ENCODE data around the gene ANTXR1.

The ANTXR1 gene

GRCh38 chr2:69138793-69139459, 125.9 kb downstream of the ANTXR1 start:
- no peak for DNase-seq

DNA sequence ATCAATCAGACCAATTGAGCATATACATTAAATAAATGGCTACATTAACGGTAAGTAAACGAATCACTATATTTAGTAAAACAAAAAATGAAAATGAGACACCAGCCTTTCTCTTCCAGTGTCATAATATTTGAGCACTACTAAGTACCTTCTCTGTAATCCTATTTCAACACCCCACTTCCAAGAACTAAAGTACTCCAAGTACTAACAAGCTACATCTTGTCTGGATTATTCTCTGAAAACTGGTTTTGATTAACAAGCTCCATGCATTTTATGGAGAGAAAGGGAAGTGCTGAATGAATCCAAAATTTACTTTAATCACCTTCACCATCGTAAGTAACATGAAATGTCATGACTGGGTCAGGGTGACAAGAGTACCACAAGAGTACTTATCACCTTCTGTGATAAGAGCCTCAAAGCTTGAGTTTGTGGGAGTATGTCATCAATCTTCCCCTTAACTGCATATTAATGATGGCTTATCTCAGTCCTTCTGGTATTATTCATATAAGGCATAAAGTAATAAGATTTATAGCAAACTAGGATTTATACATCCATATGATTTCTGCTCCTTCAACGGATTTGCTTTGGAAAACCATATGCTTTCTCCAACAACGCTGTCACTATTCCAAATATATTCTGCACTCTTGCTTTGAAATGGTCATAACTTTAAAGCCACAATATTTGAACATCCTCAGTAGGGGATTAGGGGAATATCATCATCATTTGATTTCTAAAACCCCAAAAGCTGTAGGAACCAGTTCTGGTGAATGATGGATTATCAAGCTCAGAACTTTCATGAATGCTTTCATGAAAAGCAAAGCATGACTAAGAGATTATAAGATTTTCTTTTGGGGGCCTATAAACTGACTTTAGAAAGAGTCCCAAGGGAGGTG, 127.0 kb downstream of the ANTXR1 start:
- DNase-seq = no peak

GRCh38 chr2:69141061-69141460, 128.1 kb downstream of the ANTXR1 start:
- DNase-seq = no peak

GRCh38 chr2:69143748-69144360, 130.9 kb downstream of the ANTXR1 start:
- DNase-seq = no peak

- DNase-seq = no peak
Measured at GRCh38 chr2:69145204-69145603, 132.2 kb downstream of the ANTXR1 start.

- no peak for DNase-seq
Measured at GRCh38 chr2:69147841-69148533, 135.0 kb downstream of the ANTXR1 start.

GRCh38 chr2:69149631-69150215, 136.7 kb downstream of the ANTXR1 start:
- no peak for DNase-seq

- no peak for DNase-seq
Measured at GRCh38 chr2:69151931-69152330, 139.0 kb downstream of the ANTXR1 start.

DNA sequence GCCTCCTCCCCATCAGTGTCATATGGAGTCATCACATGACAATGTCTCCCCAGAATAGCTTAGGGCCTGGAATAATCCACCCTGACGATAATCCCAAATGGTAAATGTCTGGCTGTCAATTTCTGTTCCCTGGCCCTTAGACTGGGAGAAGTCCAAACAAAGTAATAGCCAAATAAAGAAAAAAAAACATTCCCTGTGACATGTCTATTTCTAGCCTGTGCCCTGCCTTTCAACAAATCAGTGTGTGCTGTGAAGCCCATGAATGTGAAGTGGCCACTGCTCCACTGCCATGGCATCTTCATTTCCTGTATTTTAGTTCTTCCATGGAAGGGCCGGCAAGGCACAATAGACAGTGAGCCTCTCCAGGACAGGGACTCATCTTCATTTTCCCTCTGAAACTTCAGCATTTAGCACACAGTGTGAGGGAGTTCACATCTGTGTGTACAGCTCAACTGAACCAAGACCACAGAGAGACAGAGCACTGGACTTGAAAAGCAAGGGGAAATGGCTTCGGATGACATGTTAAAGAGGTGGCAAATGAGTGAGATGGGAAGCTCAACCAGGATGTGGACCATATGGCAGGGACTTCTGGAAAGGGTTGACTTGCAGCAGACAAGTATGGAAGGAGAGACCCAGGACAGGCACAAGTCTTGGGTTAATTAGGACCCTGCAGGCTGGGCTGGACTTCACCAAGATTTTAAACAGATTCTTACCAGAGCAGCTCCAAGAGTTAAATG, 140.0 kb downstream of the ANTXR1 start:
- no peak for DNase-seq

DNA sequence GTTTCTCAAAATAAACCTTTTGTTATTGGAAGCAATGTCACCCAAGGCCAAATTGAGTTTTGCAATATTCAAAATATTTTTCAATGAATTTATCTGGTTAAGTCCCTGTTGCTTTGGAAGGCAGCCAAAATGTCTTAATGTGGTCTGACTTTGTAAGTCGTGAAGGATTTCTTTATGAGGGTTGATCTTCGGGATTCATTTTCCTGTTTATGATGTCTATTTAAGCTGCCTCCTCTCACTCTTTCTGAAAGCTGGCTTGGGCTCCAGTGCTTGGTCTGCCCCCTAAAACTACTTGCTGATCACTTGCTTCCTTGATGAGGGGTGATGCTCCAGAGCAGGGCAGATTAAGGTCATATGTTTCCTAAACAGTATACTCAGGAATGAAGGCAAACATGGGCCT, 141.1 kb downstream of the ANTXR1 start:
- no peak for DNase-seq

DNA sequence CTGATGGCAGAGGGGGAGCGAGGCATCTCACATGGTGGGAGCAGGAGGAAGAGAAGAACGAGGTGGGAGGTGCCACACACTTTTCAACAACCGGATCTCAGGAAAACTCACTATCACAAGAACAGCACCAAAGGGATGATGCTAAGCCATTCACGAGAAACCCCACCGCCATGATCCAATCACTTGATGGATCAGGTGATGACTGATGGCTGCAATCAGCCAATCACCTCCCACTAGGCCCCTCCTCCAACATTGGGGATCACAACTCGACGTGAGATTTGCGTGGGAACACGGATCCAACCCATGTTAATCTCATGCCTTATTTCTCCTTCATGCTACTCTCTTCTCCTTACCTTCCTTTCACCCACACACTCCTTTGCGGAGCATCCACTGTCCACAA, 143.6 kb downstream of the ANTXR1 start:
- no peak for DNase-seq

DNA sequence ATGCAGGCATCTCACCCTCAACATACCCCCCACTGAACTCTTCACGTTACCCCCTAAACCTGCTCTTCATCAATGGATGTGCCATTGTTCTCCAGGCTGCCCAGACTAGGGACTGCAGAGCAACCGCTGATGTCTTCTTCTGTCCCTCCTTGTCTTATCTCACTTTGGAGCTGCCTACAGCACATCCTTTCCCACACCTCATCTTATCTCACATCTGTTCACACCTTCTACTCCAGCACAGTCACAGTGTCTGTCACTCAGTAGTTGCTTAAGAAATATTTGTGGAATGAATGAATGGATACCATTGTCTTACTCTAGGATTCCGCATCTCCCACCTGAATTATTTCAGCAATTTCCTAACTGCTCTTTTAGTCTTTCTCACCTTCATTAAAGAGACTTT, 144.5 kb downstream of the ANTXR1 start:
- no peak for DNase-seq

DNA sequence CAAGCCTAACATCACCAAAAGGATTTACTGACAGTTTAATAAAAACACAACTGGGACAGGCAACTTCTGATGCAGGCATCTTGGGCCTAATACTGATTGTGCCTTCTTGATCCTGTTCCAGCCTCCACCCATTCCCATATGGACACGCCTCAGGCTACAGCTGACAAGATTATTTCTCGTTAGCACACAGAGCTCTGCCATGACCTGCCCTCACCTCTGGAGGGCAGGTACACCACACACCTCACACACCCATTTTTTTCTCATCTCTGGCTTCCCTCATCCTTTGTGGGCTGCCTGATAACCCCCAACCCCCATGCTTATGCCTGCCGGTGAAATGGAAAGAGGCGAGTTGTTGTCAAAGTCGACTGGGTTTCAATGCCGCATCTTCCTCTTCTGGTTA, 147.0 kb downstream of the ANTXR1 start:
- no peak for DNase-seq

DNA sequence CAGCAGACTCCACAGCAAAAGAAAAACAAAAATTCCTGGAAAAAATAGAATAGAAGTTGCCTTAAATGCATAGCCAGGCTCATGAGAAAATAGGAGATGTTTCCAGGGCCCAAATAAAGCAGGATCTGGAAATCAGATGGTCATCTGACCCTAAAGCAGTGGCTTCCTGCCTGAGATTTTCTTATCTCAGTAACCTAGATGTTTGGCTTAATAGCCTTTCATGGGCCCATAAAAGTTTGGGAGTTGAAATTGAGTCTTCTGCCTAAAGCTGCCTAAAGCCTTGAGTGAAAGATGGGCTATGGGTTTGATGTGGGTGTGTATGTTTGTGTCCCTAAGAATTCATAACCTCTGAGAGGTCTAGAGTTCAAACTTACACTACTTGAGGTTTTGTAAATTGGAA, 149.1 kb downstream of the ANTXR1 start:
- no peak for DNase-seq

- no peak for DNase-seq
Measured at GRCh38 chr2:69163109-69163508, 150.1 kb downstream of the ANTXR1 start.

- DNase-seq = no peak
Measured at GRCh38 chr2:69163556-69163955, 150.6 kb downstream of the ANTXR1 start.

GRCh38 chr2:69164061-69164778, 151.2 kb downstream of the ANTXR1 start:
- no peak for DNase-seq

DNA sequence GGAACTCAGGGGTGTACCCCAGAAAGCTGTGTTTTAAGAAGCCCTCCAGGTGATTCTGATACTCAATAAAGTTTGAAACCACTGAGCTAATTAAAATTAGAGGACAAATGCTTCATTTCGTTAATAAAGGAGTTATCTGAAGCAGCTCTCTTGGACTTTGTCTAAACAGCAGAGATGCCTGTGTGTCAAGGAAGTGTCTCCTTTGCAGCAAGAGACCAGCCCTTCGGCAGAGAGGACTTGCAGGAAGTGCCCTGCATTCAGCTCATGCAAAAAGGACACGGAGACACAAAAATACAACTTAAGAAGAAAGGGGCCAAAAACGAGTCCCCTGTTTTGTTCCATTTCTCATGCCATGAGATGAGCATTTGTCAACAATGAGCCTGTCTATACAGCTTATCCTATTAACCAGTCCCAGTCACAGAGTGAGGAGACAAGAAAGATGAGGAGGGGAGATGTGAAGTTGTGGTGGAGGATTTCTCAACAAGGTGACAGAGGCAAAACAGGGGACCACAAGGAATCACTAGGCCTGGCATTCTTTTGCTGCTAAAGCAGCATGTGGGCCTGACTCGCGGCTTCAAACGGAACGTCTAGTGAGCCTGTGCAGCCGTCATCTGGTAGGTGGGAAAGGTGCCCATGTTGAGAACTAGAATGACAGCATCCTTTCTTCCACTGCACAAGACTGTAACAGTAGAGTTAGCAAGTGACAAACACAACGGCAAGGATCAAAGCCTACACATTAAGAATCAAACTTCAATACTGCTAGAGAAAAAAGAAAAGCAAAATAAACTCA, 152.3 kb downstream of the ANTXR1 start:
- no peak for DNase-seq

DNA sequence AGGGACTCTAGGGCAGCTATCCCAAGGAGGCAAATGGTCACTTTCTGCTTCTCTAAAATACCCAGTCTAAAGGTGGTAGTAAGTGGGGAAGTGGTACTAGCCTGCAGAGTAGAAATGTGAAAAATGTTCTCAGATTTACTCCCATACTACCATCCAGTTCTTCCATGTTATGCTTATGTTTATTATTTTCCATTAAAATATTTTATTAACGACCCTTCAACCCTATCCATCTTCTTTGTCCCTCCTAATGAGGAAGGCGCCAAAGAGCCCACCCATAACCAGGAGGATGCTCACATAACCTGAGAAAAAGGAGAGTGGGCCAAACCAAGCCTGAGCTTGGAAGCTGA, 153.5 kb downstream of the ANTXR1 start:
- no peak for DNase-seq

GRCh38 chr2:69166812-69167468, 154.0 kb downstream of the ANTXR1 start:
- DNase-seq = no peak

Measured in activated CD8-positive, alpha-beta memory T cell treated with anti-CD3 and anti-CD28 coated beads, Interleukin-2, amount 50 U/mL, for 4 hours (primary cell).